NCI-H510A treated with DMSO at 0.1 percent for 48 hours (cell line): ENCODE data around the gene HOXD12.

Source experiments
- DNase-seq: peaks from one replicate; lab custom pipeline; 2025; lab: John Stamatoyannopoulos, UW

The HOXD12 gene

GRCh38 chr2:176131848-176132158 is 32.2 kb downstream of the HOXD12 start:
- no peak for DNase-seq

- no peak for DNase-seq
These were observed 32.9 kb downstream of the HOXD12 start for GRCh38 chr2:176132205-176133171.

- DNase-seq = no peak
These were observed 33.8 kb downstream of the HOXD12 start for GRCh38 chr2:176133389-176133788.

- DNase-seq = no peak
These were observed 34.4 kb downstream of the HOXD12 start for GRCh38 chr2:176134035-176134434.

- no peak for DNase-seq
These were observed 35.4 kb downstream of the HOXD12 start for GRCh38 chr2:176135035-176135440.

- peak; percentile 56 for DNase-seq
These were observed 37.0 kb downstream of the HOXD12 start for GRCh38 chr2:176136374-176137251.

GRCh38 chr2:176137252-176137580 is 37.6 kb downstream of the HOXD12 start:
- no peak for DNase-seq

GRCh38 chr2:176137906-176138305 is 38.3 kb downstream of the HOXD12 start:
- no peak for DNase-seq

- DNase-seq = no peak
These were observed 38.9 kb downstream of the HOXD12 start for GRCh38 chr2:176138526-176138922.

GRCh38 chr2:176138923-176139660 is 39.5 kb downstream of the HOXD12 start:
- no peak for DNase-seq

- DNase-seq = no peak
These were observed 40.3 kb downstream of the HOXD12 start for GRCh38 chr2:176139661-176140512.

- DNase-seq = peak; percentile 49
These were observed 41.1 kb downstream of the HOXD12 start for GRCh38 chr2:176140513-176141317.

- DNase-seq = no peak
These were observed 42.7 kb downstream of the HOXD12 start for GRCh38 chr2:176142281-176142680.

- no peak for DNase-seq
These were observed 45.7 kb downstream of the HOXD12 start for GRCh38 chr2:176145085-176145969.

- no peak for DNase-seq
These were observed 46.5 kb downstream of the HOXD12 start for GRCh38 chr2:176146101-176146500.

GRCh38 chr2:176146645-176147044 is 47.0 kb downstream of the HOXD12 start:
- no peak for DNase-seq

- no peak for DNase-seq
These were observed 47.7 kb downstream of the HOXD12 start for GRCh38 chr2:176147210-176147799.

GRCh38 chr2:176147800-176148496 is 48.4 kb downstream of the HOXD12 start:
- no peak for DNase-seq
